ENCODE data around the gene RAB36. TPM values are rescaled to one million over a fixed set of nuclear protein-coding genes. Genes with fewer than 3 reads are reported as not detected.

RAB36 gene
- total RNA-seq, 4 donors from 2014 or later = 0.38 to 1.0 (median 0.57) TPM

DNA sequence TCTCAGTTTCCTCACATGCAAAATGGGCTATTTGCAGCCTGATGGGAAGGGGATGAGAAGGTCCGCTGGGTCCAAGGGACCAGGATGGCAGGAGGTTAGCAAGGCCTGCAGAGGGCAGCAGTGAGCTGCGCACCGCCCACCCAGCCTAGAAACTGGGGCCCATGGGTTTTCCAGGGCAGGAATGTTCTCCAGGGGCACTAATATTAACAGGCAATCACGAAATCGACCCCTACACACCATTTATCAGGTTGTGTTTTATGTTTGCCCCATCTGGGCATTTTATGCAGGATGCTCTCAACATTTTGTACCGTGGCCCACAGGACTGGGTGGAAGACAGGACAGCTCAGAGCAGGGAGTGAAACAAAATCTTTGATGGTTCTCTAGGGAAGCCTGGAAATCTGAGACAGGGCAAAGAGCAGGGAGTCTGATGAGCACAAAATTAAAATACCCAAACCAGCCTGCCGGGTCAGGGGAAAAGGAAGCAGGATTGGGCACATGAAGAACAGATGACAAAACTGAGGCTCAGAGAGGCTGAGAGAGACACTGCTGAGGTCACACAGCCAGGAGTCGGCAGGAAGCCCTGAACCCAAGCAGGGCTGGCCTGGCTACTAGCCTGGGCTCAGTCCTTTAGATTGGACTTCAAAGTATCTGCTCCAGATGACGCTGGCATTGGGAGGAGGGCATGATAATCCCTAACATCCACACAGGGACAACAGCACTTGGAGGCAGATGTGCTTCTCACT lies 33.4 kb downstream of the RAB36 start:
- TF ChIP-seq, protein P1, sequence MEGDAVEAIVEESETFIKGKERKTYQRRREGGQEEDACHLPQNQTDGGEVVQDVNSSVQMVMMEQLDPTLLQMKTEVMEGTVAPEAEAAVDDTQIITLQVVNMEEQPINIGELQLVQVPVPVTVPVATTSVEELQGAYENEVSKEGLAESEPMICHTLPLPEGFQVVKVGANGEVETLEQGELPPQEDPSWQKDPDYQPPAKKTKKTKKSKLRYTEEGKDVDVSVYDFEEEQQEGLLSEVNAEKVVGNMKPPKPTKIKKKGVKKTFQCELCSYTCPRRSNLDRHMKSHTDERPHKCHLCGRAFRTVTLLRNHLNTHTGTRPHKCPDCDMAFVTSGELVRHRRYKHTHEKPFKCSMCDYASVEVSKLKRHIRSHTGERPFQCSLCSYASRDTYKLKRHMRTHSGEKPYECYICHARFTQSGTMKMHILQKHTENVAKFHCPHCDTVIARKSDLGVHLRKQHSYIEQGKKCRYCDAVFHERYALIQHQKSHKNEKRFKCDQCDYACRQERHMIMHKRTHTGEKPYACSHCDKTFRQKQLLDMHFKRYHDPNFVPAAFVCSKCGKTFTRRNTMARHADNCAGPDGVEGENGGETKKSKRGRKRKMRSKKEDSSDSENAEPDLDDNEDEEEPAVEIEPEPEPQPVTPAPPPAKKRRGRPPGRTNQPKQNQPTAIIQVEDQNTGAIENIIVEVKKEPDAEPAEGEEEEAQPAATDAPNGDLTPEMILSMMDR (IDR thresholded peaks at IDR 0.05; ENCODE audit: low read depth) = no peak

DNA sequence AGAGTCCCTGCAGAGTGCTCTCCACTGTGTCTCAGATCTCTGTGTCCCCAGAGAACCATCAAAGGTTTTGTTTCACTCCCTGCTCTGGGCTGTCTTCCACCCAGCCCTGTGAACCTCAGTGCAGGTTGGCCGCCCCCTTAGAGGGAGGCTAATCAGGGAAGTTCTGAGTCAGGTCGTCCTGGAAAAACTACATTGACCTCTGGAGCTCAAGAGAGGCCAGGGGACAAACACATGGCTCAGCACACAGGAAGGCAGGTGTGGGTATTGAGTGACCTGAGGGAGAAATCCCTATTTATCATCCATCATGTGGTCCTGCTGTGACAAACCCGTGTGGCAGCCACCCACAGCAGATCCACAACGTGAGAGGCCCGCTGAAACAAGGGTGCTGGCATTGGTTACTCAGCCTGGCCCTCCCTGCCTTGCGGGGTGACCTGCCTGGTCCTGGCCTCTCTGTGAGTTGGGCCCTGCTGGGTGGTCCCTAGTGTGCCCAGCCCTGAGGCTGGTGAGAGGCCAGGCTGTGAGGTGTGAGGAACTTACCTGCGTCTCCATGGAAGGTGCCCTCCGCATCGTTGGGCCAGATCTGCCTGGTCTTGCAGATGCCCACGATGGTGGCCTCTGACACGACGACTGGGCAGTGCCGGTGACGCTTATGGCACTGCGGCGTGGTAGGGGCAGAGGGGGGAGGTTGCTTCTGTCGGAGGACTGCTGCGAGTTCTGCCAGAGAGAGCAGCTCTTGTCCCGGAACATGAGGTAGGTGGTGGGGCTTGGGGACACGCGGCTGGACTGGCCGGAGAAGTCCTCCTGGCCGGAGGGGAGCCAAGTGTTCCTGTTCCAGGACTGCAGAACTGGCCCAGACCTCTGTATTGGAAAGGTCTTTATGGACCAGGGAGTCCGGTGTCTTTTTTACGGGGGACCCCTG lies 34.4 kb downstream of the RAB36 start:
- TF ChIP-seq, protein P1 (IDR thresholded peaks at IDR 0.05; ENCODE audit: low read depth) = no peak

DNA sequence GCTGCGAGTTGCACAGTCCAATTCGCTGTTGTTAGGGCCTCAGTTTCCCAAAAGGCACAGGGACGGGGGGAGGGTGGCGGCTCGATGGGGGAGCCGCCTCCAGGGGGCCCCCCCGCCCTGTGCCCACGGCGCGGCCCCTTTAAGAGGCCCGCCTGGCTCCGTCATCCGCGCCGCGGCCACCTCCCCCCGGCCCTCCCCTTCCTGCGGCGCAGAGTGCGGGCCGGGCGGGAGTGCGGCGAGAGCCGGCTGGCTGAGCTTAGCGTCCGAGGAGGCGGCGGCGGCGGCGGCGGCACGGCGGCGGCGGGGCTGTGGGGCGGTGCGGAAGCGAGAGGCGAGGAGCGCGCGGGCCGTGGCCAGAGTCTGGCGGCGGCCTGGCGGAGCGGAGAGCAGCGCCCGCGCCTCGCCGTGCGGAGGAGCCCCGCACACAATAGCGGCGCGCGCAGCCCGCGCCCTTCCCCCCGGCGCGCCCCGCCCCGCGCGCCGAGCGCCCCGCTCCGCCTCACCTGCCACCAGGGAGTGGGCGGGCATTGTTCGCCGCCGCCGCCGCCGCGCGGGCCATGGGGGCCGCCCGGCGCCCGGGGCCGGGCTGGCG lies 35.1 kb downstream of the RAB36 start, which contains the start of gene BCR:
BCR (plus strand) TSS at position 209 of the 592 bp plus-strand sequence. CDS start 452 bp downstream, outside the sequence.
- TF ChIP-seq, protein P1 (IDR thresholded peaks at IDR 0.05; ENCODE audit: low read depth) = no peak

DNA sequence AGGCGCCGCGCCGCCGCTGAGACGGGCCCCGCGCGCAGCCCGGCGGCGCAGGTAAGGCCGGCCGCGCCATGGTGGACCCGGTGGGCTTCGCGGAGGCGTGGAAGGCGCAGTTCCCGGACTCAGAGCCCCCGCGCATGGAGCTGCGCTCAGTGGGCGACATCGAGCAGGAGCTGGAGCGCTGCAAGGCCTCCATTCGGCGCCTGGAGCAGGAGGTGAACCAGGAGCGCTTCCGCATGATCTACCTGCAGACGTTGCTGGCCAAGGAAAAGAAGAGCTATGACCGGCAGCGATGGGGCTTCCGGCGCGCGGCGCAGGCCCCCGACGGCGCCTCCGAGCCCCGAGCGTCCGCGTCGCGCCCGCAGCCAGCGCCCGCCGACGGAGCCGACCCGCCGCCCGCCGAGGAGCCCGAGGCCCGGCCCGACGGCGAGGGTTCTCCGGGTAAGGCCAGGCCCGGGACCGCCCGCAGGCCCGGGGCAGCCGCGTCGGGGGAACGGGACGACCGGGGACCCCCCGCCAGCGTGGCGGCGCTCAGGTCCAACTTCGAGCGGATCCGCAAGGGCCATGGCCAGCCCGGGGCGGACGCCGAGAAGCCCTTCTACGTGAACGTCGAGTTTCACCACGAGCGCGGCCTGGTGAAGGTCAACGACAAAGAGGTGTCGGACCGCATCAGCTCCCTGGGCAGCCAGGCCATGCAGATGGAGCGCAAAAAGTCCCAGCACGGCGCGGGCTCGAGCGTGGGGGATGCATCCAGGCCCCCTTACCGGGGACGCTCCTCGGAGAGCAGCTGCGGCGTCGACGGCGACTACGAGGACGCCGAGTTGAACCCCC lies 35.8 kb downstream of the RAB36 start:
- TF ChIP-seq, protein P1 (IDR thresholded peaks at IDR 0.05; ENCODE audit: low read depth) = no peak

DNA sequence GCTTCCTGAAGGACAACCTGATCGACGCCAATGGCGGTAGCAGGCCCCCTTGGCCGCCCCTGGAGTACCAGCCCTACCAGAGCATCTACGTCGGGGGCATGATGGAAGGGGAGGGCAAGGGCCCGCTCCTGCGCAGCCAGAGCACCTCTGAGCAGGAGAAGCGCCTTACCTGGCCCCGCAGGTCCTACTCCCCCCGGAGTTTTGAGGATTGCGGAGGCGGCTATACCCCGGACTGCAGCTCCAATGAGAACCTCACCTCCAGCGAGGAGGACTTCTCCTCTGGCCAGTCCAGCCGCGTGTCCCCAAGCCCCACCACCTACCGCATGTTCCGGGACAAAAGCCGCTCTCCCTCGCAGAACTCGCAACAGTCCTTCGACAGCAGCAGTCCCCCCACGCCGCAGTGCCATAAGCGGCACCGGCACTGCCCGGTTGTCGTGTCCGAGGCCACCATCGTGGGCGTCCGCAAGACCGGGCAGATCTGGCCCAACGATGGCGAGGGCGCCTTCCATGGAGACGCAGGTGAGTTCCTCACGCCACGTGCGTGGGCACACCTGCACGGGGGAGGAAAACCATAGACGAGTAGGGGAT lies 36.5 kb downstream of the RAB36 start:
- TF ChIP-seq, protein P1 (IDR thresholded peaks at IDR 0.05; ENCODE audit: low read depth) = no peak

DNA sequence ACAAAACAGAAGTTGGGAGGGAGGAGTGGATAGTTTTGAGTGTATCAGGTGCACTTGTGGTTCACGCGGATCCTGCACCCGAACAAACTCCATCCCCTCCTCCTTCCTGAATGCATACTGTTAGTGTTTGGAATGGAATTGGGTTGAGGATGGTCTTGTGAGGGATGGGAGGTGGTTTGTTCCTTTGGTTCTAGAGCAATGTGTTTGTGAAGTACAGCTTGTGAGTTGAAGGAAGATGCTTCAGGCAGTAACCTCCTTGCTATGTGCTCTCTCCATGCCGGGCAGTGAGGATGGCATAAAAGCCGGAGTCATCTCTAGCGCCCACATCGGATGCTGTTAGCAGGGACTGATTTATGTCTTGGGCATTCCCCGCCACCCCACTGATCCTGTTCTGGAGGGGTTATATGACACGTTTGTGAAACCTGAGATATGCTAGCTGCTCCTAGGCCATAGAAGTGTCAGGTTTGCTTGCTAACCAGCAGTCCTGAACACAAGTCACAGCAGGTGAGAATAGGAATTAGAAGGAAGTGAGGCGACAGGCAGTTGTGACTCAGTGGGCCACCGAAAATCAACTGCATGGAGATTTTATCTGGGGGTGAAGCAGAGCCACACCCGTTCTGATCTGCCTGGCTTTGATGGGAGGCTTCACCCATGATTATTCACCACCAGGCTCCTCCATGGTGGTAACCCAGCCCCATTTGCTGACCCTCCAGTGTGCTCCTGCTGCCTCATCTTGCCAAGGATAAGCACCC lies 37.2 kb downstream of the RAB36 start:
- TF ChIP-seq, protein P1 (IDR thresholded peaks at IDR 0.05; ENCODE audit: low read depth) = no peak

Measured in subcutaneous adipose tissue (tissue), 4 donors.